Uterus (tissue), 2 donors: ENCODE measurements around the gene MLX.

Source experiments
- POLR2A ChIP-seq, 2 donors: fragments of 450-650 bp; IDR thresholded peaks; one replicate each; pipeline ENCODE4 v1.6.1; 2016; ENCODE audit warnings: antibody characterized with exemption in 2 of 2, mild to moderate bottlenecking in 1 of 2, moderate library complexity in 1 of 2
- TF ChIP-seq, protein P1 (sequence below), 4 experiments: fragments of 200-600 bp in 2 of 4; fragments of 450-650 bp in 2 of 4; sonication (generic) in 2 of 4; IDR thresholded peaks; one replicate each; pipeline ENCODE4 v1.5.1; 2016 to 2019; ENCODE audit warnings: antibody characterized with exemption in 4 of 4, mild to moderate bottlenecking in 2 of 4, moderate library complexity in 1 of 4

DNA sequence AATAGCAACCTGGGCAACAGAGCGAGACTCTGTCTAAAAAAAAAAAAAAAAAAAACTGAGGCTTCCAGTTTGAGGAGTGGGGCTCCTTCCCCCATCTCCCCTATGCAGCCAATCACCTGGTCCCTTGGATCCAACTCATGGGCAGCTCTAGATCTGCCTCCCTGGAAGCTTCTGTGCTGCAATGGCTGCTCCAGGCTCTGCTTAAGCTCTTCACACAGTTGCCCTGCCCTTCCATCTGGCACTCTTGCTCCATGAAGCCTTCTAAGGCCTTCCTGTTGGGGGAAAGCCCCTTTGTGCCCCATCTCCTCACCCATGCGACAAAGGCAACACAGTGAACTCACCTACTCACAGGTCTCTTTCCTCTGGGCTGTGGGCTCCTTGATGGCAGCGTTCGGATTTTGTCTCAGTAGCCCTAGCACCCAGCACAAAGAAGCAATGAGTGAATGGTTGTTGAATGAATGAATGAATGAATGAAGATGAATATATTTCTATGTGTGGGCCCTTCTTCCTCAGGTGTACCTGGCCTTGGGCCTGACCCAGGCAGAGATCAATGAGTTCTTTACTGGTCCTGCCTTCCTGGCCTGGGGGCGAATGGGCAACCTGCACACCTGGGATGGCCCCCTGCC is 29.0 kb upstream of the MLX start:
- TF ChIP-seq POLR2A (IDR thresholded peaks at IDR 0.05): no peak
- TF ChIP-seq, protein P1, sequence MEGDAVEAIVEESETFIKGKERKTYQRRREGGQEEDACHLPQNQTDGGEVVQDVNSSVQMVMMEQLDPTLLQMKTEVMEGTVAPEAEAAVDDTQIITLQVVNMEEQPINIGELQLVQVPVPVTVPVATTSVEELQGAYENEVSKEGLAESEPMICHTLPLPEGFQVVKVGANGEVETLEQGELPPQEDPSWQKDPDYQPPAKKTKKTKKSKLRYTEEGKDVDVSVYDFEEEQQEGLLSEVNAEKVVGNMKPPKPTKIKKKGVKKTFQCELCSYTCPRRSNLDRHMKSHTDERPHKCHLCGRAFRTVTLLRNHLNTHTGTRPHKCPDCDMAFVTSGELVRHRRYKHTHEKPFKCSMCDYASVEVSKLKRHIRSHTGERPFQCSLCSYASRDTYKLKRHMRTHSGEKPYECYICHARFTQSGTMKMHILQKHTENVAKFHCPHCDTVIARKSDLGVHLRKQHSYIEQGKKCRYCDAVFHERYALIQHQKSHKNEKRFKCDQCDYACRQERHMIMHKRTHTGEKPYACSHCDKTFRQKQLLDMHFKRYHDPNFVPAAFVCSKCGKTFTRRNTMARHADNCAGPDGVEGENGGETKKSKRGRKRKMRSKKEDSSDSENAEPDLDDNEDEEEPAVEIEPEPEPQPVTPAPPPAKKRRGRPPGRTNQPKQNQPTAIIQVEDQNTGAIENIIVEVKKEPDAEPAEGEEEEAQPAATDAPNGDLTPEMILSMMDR (IDR thresholded peaks at IDR 0.05): no peak
